ENCODE measurements around the gene KCP.

Gene KCP

DNA sequence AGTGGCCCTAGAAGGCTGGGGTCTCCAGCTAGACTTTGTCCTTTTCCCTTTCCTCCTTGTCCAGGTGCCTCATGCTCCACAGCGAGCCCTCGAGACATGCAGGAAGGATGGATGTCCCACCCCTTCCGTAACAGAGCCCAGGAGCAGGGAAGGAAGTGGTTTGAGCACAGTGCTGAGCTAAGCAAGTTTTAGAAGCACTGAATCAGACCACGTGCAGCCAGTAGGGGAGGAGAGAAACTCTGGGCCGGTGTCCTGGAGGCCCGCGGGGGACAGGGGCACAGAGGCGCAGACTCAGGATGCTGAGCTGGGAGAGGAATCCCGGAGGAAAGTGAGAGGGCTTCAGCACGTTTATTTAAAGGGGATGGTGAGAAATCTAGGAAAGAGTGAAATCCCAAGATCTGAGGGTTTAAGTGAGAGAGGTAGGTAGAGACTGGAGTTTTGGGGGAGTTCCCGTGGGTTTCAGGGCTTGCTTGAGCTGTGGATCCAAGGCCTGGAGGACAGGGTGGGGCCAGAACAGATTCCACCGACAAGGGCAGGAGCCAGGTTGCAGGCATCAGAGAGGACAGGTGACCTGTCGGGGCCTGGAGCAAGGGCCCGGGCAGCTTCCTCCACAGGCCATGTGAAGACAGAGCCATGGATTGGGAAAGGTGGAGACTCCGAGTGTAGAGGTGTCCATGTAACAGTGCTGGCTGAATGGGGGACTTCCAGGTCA lies 22.8 kb upstream of the KCP start:
- H3K4me1 ChIP-seq (ENCODE audit: control insufficient read depth in 1 of 2, insufficient read depth in 1 of 2, low read depth in 1 of 2, low read length in 1 of 2), result peaks cover 12 to 16% of the 10 kb centered on the region in 2 experiments
- no peak overlapping the region for H3K27ac ChIP-seq
- H3K36me3 ChIP-seq, result no peaks in the 10 kb centered on the region
- H3K27me3 ChIP-seq, result no peaks in the 10 kb centered on the region
- no peak overlapping the region for H3K4me3 ChIP-seq (ENCODE audit: low read depth in 1 of 2, low read length in 1 of 2)
- H3K9me3 ChIP-seq, result no peaks in the 10 kb centered on the region
- TF ChIP-seq, protein P1, sequence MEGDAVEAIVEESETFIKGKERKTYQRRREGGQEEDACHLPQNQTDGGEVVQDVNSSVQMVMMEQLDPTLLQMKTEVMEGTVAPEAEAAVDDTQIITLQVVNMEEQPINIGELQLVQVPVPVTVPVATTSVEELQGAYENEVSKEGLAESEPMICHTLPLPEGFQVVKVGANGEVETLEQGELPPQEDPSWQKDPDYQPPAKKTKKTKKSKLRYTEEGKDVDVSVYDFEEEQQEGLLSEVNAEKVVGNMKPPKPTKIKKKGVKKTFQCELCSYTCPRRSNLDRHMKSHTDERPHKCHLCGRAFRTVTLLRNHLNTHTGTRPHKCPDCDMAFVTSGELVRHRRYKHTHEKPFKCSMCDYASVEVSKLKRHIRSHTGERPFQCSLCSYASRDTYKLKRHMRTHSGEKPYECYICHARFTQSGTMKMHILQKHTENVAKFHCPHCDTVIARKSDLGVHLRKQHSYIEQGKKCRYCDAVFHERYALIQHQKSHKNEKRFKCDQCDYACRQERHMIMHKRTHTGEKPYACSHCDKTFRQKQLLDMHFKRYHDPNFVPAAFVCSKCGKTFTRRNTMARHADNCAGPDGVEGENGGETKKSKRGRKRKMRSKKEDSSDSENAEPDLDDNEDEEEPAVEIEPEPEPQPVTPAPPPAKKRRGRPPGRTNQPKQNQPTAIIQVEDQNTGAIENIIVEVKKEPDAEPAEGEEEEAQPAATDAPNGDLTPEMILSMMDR (IDR thresholded peaks at IDR 0.05), result no peak

DNA sequence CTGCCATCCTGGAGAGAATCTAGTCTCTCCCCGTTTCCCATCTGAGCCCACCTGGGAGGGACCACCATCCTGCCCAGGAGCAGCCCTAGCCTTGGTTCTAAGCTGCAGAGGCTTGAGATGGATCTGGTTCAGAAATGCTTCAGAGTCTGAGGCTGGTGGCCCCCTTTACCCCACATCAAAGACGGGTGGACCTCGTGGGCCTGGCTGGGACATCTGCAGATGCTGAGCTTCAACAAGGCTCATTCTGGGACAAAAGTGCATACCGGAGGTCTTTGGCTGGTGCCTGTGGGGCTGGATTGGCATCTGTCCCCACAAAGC lies 22.3 kb upstream of the KCP start:
- Histone ChIP-seq H3K4me3 (ENCODE audit: low read depth in 1 of 2, low read length in 1 of 2) (no peak overlapping the region), H3K27me3 (no peaks in the 10 kb centered on the region)

DNA sequence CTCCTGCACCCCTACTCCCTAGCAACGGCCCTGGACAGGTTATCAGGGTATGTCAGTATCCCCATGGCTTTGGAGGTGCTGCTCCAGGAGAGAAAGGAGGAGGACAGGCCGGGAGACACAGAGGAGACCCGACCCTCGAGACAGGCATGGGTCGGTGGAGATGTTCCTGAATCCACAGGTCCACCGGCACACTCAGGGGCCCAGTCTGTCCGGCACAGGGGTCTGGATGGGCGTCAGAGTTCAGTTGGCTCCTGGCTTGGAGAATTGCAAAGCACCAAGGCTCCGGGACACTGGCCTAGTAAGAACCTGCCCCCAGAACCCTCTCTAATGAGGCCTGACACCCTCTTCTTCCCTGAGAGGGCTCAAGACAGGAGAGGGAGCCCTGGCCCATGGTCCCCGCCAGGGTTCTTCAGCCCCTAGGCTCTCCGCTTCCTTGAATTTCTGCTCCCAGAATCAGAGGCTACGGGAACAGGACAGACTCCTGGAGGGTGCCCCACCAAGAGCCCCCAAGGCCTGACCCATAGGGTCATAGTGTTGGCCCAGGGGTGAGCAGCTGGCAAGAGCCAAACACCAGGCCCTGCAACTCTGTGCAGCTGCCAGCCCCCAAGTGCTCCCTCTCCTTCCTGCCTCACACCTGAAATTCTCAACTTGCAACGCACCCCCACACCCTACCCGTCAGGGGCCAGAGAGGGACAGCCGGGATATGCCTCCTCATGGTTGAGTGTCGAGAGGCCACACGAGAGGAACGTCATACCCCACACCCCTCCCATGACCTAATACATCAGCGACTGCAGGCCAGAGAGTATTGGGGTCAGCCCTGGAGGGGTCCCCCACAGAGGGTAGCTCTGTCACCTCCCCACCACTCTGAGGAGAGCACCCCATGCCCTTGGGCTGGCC lies 21.7 kb upstream of the KCP start:
- Histone ChIP-seq H3K27ac (no peak overlapping the region), H3K36me3 (no peaks in the 10 kb centered on the region), H3K4me1 (ENCODE audit: control insufficient read depth in 1 of 2, insufficient read depth in 1 of 2, low read depth in 1 of 2, low read length in 1 of 2) (peaks cover 7 to 8% of the 10 kb centered on the region in 2 experiments), H3K4me3 (ENCODE audit: low read depth in 1 of 2, low read length in 1 of 2) (no peak overlapping the region), H3K27me3 (no peaks in the 10 kb centered on the region), H3K9me3 (no peaks in the 10 kb centered on the region)
- TF ChIP-seq, protein P1 (IDR thresholded peaks at IDR 0.05), result no peak

More for the DNA sequence above, 22.3 kb upstream of the KCP start:
- H3K36me3 ChIP-seq, result no peaks in the 10 kb centered on the region
- TF ChIP-seq, protein P1 (IDR thresholded peaks at IDR 0.05), result no peak
- peaks cover 11 to 13% of the 10 kb centered on the region in 2 experiments for H3K4me1 ChIP-seq (ENCODE audit: control insufficient read depth in 1 of 2, insufficient read depth in 1 of 2, low read depth in 1 of 2, low read length in 1 of 2)
- no peaks in the 10 kb centered on the region for H3K9me3 ChIP-seq
- no peak overlapping the region for H3K27ac ChIP-seq

DNA sequence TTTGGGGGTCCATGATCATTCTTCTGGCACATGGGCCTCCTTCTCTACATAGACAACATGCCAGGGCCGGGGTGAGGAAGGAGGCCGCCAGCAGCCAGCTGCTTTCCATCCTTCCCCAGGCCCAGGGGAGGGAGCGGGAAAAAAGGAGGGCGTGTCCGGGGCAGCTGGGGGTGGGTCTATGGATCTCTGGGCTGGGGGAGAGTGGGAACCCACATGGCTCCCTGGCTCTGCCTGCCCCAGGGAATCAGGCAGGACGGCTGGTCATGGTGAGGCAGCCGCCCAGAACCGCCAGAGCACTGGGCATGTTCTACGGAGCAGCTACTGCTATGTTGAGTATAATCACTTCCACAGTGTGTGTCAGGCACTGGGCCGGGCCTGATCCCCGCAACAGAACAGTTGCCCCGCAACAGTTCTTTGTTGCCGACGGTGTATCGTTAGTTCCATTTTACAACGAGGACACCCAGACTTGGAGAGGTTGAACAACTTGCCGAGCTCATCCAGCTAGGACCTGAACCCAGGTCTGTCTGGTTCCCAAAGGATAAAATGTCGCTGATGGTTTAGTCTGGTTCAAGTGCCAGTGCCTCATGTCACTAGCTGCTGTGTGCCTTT lies 20.8 kb upstream of the KCP start:
- Histone ChIP-seq H3K27me3 (no peaks in the 10 kb centered on the region), H3K4me1 (ENCODE audit: control insufficient read depth in 1 of 2, insufficient read depth in 1 of 2, low read depth in 1 of 2, low read length in 1 of 2) (peaks cover 7 to 8% of the 10 kb centered on the region in 2 experiments), H3K27ac (no peak overlapping the region), H3K4me3 (ENCODE audit: low read depth in 1 of 2, low read length in 1 of 2) (no peak overlapping the region), H3K9me3 (no peaks in the 10 kb centered on the region), H3K36me3 (no peaks in the 10 kb centered on the region)
- TF ChIP-seq, protein P1 (IDR thresholded peaks at IDR 0.05), result no peak

DNA sequence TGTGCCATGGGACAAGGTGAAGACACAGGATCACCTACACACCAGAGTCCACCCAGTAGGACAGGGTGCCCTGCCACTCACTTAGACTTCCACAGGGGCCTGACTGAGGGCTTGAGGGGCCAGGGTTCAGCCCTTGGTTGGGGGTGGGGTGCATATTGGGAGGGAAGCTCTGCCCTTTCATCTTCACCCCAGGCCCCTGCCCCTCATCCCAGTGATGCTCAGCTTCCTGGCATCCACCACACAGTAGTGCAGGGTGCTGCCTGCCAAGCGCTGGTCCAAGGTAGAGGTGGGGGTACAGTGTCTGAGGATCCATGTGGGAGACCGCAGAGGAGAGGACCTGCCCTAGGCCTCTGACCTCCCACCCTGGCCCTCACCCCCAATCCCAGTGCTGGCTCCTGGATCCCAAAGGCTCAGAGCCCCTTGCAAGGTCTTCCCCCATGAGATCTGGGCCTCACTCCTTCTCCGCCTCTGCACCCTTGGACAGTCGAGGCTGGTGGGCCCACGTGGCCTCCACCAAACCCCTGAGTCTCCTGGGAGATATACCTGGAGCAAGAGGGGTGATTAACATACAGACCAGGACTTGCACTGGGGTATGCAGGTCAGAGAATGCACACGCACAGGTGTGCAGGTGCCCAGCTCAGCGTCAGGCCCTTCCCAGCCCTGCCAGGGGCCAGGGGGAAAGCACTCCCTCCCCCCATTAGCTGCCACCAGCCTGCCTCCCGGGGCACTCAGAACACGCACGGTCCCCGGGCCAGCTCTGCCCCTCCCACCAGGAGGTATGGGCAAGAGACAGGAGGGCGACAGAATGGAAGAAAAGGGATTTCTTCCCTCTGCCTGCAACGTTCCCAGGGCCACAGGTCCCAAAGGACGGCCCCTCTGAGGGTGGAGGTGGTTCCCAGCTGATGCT lies 18.6 kb upstream of the KCP start:
- Histone ChIP-seq H3K27ac (no peak overlapping the region), H3K36me3 (no peaks in the 10 kb centered on the region), H3K9me3 (no peaks in the 10 kb centered on the region), H3K27me3 (peaks cover 16% of the 10 kb centered on the region), H3K4me1 (ENCODE audit: control insufficient read depth in 1 of 2, insufficient read depth in 1 of 2, low read depth in 1 of 2, low read length in 1 of 2) (peaks cover 7 to 8% of the 10 kb centered on the region in 2 experiments), H3K4me3 (ENCODE audit: low read depth in 1 of 2, low read length in 1 of 2) (no peak overlapping the region)
- TF ChIP-seq, protein P1 (IDR thresholded peaks at IDR 0.05), result no peak

Measured in neutrophil (primary cell).